Erythroblast (primary cell): ENCODE measurements around the gene ADCY3.

Experiments used
- GATA1 ChIP-seq: IDR thresholded peaks from 2 replicates; pipeline ENCODE4 v1.6.1; 2011; ENCODE audit warnings: low read depth, mild to moderate bottlenecking, control low read depth, low read length, moderate library complexity
- POLR2A ChIP-seq: IDR thresholded peaks from 2 replicates; pipeline ENCODE4 v1.6.1; 2011; ENCODE audit warnings: mild to moderate bottlenecking, low read length

DNA sequence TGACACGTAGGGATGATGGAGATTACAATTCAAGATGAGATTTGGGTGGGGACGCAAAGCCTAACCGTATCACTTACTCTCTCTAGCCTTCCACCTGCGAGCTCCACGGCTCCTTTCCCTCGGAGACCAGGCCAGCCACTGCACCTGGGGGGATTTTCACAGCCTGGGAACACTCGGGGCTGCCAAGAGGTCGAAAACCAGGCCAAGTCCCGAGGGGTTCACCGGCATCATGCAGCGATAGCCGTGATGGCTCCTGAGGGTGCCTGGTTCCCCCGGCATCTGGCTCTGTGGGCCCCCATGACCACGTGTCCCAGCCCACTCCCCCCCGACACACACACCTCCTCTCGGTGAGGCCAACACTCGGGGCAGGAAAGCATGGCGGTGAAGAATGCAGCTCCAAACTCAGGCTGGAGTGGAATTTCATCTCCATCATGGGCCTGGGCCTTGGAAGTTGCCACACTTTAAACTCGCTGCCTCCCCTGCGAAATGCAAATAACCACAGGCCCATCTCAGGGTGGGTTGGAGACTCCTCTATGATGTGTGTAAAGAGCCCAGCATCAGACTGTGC, 32.6 kb downstream of the ADCY3 start:
- TF ChIP-seq POLR2A, result no peak
- no peak for TF ChIP-seq GATA1
